Testis (tissue), 3 donors: ENCODE measurements around the gene EHMT1. TPM values are rescaled to one million over a fixed set of nuclear protein-coding genes. Genes with fewer than 3 reads are reported as not detected.

ENCODE experiments used
- DNase-seq: peaks from one replicate; pipeline ENCODE4 v3.0.0-alpha.2; 2019
- H3K27ac ChIP-seq, 2 donors: fragments of 200-600 bp; sonication (generic); one replicate each; pipeline ENCODE4 v1.5.1; 2019
- H3K27me3 ChIP-seq: fragments of 200-600 bp; sonication (generic); one replicate; pipeline ENCODE4 v1.5.1; 2019
- H3K36me3 ChIP-seq: fragments of 200-600 bp; sonication (generic); one replicate; pipeline ENCODE4 v1.5.1; 2017; ENCODE audit warnings: low read depth; ENCODE audit errors: missing control alignments
- H3K4me1 ChIP-seq: fragments of 200-600 bp; sonication (generic); one replicate; pipeline ENCODE4 v1.5.1; 2019
- H3K4me3 ChIP-seq, 2 donors: fragments of 200-600 bp; sonication (generic); one replicate each; pipeline ENCODE4 v1.5.1; 2017 to 2019
- H3K9me3 ChIP-seq: fragments of 200-600 bp; sonication (generic); one replicate; pipeline ENCODE4 v1.5.1; 2017
- CTCF ChIP-seq, 3 experiments: fragments of 450-650 bp in 2 of 3; fragments of 200-600 bp in 1 of 3; sonication (generic) in 1 of 3; IDR thresholded peaks; one replicate each; pipeline ENCODE4 v1.5.1; 2016 to 2019; ENCODE audit warnings: antibody characterized with exemption in 3 of 3, mild to moderate bottlenecking in 2 of 3, moderate library complexity in 1 of 3
- POLR2A ChIP-seq: fragments of 450-650 bp; IDR thresholded peaks from one replicate; pipeline ENCODE4 v1.6.1; 2017; ENCODE audit warnings: antibody characterized with exemption, mild to moderate bottlenecking, moderate library complexity
- WGBS, 2 donors: methylation state at CpG; one replicate each; pipeline ENCODE4 v1.1.5; 2018; 5-methylcytosine and 5-hydroxymethylcytosine counted together
- intact Hi-C: fragments of 100-400 bp; cut with DNase I; formaldehyde crosslinking; loops from one replicate; pipeline ENCODE4 v1.15.1; 2023; ENCODE audit warnings: low total_unique reads
- polyA plus RNA-seq: library from polyadenylated mRNA; stranded (reverse); fragments of 350-450 nt; fragmentation: Illumina TruSeq; extraction: RNeasy Lipid Tissue Mini Kit (QIAGEN cat#74804); gene quantifications from one replicate; pipeline ENCODE4 v1.2.3, GENCODE V29; 2014; ENCODE audit warnings: low read depth, low replicate concordance; ENCODE audit not compliant: insufficient read depth
- total RNA-seq, 2 donors: library from RNA; depleted of rRNA; stranded (reverse); fragments of >200 nt; gene quantifications; one replicate each; pipeline ENCODE4 v1.2.3, GENCODE V29; 2016

Gene EHMT1
- total and polyA plus RNA-seq, 3 donors from 2014 or later: 116 to 207 (median 193) TPM

GRCh38 chr9:137781906-137782585 is 163.2 kb downstream of the EHMT1 start:
- Histone ChIP-seq H3K36me3 (no peaks in the 10 kb centered on the region), H3K4me3 (no peak overlapping the region), H3K27ac (no peak overlapping the region), H3K4me1 (peaks cover 4% of the 10 kb centered on the region), H3K9me3 (no peaks in the 10 kb centered on the region), H3K27me3 (no peaks in the 10 kb centered on the region)
- no peak for DNase-seq
- intact Hi-C loops: no loop called here
- WGBS, 2 donors: 94 to 95% methylated on average over 25 to 29 of the region's 29 CpGs
- no peak for TF ChIP-seq CTCF (IDR thresholded peaks at IDR 0.05)
- TF ChIP-seq POLR2A: no peak

GRCh38 chr9:137783521-137783920 is 164.7 kb downstream of the EHMT1 start:
- Histone ChIP-seq H3K9me3 (no peaks in the 10 kb centered on the region), H3K36me3 (no peaks in the 10 kb centered on the region), H3K4me3 (no peak overlapping the region), H3K4me1 (peaks cover 4% of the 10 kb centered on the region), H3K27me3 (no peaks in the 10 kb centered on the region), H3K27ac (no peak overlapping the region)
- intact Hi-C loops: no loop called here
- TF ChIP-seq CTCF (IDR thresholded peaks at IDR 0.05): no peak
- no peak for TF ChIP-seq POLR2A
- 88 to 91% methylated on average over 12 of the region's 12 CpGs for WGBS, 2 donors
- DNase-seq: no peak

GRCh38 chr9:137784046-137784445 is 165.2 kb downstream of the EHMT1 start:
- no peak overlapping the region for H3K27ac ChIP-seq
- peaks cover 4% of the 10 kb centered on the region for H3K4me1 ChIP-seq
- DNase-seq: no peak
- no peaks in the 10 kb centered on the region for H3K36me3 ChIP-seq
- TF ChIP-seq POLR2A (no peak), CTCF (IDR thresholded peaks at IDR 0.05) (no peak)
- no peaks in the 10 kb centered on the region for H3K27me3 ChIP-seq
- 70 to 77% methylated on average over 8 to 12 of the region's 12 CpGs for WGBS, 2 donors
- intact Hi-C loops: no loop called here
- no peaks in the 10 kb centered on the region for H3K9me3 ChIP-seq
- no peak overlapping the region for H3K4me3 ChIP-seq

DNA sequence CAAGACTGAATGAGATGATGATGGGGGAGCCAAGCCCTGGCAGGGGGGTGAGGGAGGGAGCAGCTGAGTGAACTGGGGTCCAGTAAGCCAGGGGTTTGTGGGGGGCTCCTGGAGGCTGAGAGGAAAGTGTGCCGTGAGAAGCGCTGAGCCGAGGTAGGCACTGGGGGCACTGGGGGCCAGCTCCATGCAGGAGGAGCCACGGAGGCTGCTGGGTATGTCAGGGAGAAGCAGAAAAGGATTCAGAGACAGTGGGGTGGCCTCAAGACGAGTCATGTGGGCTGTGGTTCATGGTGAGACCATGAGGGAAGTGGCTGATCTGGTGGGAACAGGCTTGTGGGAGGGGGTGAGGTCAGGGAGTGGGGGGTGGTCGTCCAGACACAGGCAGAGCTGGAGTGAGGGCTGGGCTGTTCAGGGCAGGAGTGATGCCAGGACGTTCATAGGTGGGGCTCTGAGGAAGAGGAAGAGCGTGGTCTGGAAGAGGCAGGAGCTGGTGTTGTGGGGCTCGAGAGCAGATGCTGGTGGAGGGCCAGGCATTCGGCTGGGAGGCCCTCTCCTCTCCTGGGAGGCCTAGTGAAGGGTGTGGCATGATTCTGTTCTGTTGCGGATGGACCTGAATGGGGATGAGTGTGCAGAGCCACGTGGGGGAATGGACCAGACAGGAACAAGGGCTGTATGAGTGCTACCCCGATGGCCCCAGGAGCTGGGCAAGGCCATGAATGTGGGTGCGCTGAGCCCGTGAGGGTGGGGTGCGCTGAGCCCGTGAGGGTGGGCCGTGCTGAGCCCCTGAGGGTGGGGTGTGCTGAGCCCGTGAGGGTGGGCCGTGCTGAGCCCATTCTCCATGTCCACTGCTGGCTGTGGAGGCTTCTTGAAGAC is 166.1 kb downstream of the EHMT1 start:
- Histone ChIP-seq H3K4me1 (peaks cover 4% of the 10 kb centered on the region), H3K36me3 (no peaks in the 10 kb centered on the region), H3K4me3 (no peak overlapping the region), H3K27ac (no peak overlapping the region), H3K27me3 (no peaks in the 10 kb centered on the region), H3K9me3 (no peaks in the 10 kb centered on the region)
- WGBS, 2 donors: 83 to 87% methylated on average over 20 of the region's 20 CpGs
- intact Hi-C loops: no loop called here
- DNase-seq: no peak
- TF ChIP-seq CTCF (IDR thresholded peaks at IDR 0.05): no peak
- no peak for TF ChIP-seq POLR2A
